Tibial artery (tissue), 4 donors: Measurements from ENCODE around the gene TAF4.

Source experiments
- DNase-seq, 2 donors: peaks; one replicate each; pipeline ENCODE4 v3.0.0-alpha.2; 2019
- H3K27ac ChIP-seq, 2 donors: fragments of 200-600 bp; sonication (generic) in 1 of 2; 1 replicate in 1 of 2; 2 replicates in 1 of 2; pipeline ENCODE4 v1.5.1; 2018 to 2019; ENCODE audit warnings: mild to moderate bottlenecking in 1 of 2
- H3K27me3 ChIP-seq, 2 donors: fragments of 200-600 bp; sonication (generic) in 1 of 2; one replicate each; pipeline versions ENCODE4 v1.5.1 to v1.6.0; 2016 to 2019
- H3K36me3 ChIP-seq, 3 donors: fragments of 200-600 bp; sonication (generic) in 2 of 3; one replicate each; pipeline ENCODE4 v1.5.1; 2016 to 2019; ENCODE audit warnings: mild to moderate bottlenecking in 2 of 3
- H3K4me1 ChIP-seq, 4 donors: fragments of 200-600 bp; sonication (generic) in 2 of 4; 1 replicate in 3 of 4; 2 replicates in 1 of 4; pipeline ENCODE4 v1.5.1; 2016 to 2019
- H3K4me3 ChIP-seq, 2 donors: fragments of 200-600 bp; sonication (generic) in 1 of 2; 1 replicate in 1 of 2; 2 replicates in 1 of 2; pipeline ENCODE4 v1.5.1; 2018 to 2019; ENCODE audit warnings: mild to moderate bottlenecking in 2 of 2
- H3K9me3 ChIP-seq, 3 donors: fragments of 200-600 bp; sonication (generic) in 1 of 3; one replicate each; pipeline ENCODE4 v1.5.1; 2016 to 2019
- intact Hi-C: fragments of 100-400 bp; cut with DNase I; formaldehyde crosslinking; loops from one replicate; pipeline ENCODE4 v1.15.0; 2023; ENCODE audit warnings: low total_unique reads
- TF ChIP-seq, protein P1 (sequence below), 2 experiments: fragments of 200-600 bp in 1 of 2; fragments of 450-650 bp in 1 of 2; IDR thresholded peaks; one replicate each; pipeline ENCODE4 v1.5.1; 2017 to 2019; ENCODE audit warnings: antibody characterized with exemption in 2 of 2, mild to moderate bottlenecking in 1 of 2, moderate library complexity in 1 of 2

TAF4 gene

DNA sequence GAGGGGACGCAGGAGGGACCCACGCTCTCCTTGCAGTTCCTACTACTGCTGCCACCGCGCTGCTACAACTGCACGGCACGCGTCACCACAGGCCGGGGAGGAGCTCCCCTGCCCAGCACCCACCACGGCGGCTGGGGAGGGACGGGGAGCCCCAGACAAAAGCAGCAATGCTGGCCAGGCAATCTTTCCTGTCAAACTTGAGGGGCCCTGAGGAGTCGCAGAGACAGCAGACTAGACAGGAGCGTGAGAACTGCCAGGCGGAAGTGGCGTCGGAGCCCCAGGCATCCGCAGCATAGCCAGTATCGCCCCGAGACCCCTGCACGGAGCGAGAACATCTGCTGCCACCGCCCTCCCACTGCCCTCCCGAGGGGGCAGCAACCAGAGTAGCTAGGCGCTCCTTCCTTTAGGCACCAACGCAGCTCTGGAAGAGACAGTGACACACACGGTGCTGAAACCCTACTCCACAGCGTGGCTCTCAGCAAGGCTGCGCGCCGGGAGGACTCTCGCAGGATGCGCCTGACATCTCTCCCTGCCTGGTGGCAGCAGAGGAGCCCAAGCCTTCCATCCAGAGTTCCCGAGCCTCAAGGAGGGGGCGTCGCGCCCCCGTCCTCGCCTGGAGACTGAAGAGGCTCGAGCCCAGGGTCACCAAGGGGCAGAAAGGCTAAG, 2.2 kb downstream of the TAF4 start:
- intact Hi-C loops = no loop called here
- no peaks in the 10 kb centered on the region for H3K27me3 ChIP-seq
- TF ChIP-seq, protein P1, sequence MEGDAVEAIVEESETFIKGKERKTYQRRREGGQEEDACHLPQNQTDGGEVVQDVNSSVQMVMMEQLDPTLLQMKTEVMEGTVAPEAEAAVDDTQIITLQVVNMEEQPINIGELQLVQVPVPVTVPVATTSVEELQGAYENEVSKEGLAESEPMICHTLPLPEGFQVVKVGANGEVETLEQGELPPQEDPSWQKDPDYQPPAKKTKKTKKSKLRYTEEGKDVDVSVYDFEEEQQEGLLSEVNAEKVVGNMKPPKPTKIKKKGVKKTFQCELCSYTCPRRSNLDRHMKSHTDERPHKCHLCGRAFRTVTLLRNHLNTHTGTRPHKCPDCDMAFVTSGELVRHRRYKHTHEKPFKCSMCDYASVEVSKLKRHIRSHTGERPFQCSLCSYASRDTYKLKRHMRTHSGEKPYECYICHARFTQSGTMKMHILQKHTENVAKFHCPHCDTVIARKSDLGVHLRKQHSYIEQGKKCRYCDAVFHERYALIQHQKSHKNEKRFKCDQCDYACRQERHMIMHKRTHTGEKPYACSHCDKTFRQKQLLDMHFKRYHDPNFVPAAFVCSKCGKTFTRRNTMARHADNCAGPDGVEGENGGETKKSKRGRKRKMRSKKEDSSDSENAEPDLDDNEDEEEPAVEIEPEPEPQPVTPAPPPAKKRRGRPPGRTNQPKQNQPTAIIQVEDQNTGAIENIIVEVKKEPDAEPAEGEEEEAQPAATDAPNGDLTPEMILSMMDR (IDR thresholded peaks at IDR 0.05) = no peak
- DNase-seq = no peak
- no peaks in the 10 kb centered on the region for H3K36me3 ChIP-seq
- peak overlapping the region in 1 of 2 donors; percentile 58 for H3K4me3 ChIP-seq
- H3K9me3 ChIP-seq = no peaks in the 10 kb centered on the region
- peaks cover 7 to 40% (median 32%) of the 10 kb centered on the region in 4 donors for H3K4me1 ChIP-seq
- H3K27ac ChIP-seq = no peak overlapping the region

DNA sequence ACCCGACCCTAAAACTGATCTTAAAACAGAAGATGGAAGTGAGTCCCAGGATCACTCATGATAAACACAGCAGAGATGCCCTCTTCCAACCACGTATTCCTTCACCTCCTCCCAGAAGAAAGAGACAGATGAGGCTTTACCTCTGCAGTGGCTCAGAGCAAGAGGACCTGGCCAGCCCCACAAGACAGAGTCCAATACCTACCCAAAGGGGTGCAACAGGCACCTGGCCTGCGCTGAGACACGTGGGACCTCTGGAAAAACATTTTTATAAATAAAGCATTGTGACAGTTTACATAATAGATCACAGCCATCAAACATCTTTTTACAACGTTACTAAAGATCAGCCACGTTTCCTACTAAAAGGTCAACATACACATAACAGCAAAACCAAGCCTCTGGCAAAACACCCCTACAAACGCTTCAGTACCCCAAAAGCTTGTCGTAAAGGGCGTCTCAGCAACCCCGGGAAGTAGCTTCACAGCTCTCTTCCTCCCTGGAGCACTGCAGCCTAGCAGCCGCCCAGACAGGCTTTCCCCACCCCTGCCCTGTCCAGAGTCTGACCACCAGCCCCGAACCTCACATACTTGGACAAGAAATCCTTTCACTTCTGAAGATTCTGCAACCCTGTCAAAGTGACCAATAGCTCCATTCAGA, 2.9 kb downstream of the TAF4 start:
- peaks cover 7 to 35% (median 30%) of the 10 kb centered on the region in 4 donors for H3K4me1 ChIP-seq
- H3K9me3 ChIP-seq = no peaks in the 10 kb centered on the region
- intact Hi-C loops = no loop called here
- no peak overlapping the region for H3K27ac ChIP-seq
- H3K27me3 ChIP-seq = no peaks in the 10 kb centered on the region
- H3K36me3 ChIP-seq = no peaks in the 10 kb centered on the region
- TF ChIP-seq, protein P1 (IDR thresholded peaks at IDR 0.05) = no peak
- DNase-seq = no peak
- H3K4me3 ChIP-seq = peak overlapping the region in 1 of 2 donors; percentile 58

DNA sequence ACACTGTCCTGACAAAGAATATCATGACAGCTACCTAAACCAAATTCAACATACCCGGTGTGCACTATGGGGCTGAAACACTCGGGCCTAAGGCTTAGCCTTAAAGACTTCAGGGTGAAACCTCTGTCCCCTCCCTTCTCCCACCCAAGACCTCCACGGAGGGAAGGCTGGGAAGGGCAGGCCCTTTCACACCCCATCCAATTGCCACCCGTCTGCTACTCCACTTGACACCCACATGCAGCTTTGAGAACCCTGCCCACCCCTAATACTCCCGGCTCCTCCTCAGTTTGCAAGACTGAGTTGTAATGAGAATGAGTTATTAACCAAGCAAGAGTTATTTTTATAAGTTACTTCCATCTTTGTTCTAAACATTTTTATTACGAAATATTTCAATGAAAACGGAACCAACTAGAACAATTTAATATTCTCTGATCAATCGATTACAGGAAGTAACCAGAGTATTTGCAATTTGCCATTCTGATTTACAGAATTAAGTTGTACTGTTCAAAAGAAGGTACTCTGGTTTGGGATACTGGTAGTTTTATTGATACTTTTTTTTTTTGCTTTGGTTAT, 3.7 kb downstream of the TAF4 start:
- intact Hi-C loops = no loop called here
- TF ChIP-seq, protein P1 (IDR thresholded peaks at IDR 0.05) = no peak
- Histone ChIP-seq H3K4me1 (peaks cover 7 to 26% (median 22%) of the 10 kb centered on the region in 4 donors), H3K36me3 (no peaks in the 10 kb centered on the region), H3K4me3 (no peak overlapping the region), H3K27ac (no peak overlapping the region), H3K27me3 (no peaks in the 10 kb centered on the region), H3K9me3 (no peaks in the 10 kb centered on the region)
- DNase-seq = no peak

DNA sequence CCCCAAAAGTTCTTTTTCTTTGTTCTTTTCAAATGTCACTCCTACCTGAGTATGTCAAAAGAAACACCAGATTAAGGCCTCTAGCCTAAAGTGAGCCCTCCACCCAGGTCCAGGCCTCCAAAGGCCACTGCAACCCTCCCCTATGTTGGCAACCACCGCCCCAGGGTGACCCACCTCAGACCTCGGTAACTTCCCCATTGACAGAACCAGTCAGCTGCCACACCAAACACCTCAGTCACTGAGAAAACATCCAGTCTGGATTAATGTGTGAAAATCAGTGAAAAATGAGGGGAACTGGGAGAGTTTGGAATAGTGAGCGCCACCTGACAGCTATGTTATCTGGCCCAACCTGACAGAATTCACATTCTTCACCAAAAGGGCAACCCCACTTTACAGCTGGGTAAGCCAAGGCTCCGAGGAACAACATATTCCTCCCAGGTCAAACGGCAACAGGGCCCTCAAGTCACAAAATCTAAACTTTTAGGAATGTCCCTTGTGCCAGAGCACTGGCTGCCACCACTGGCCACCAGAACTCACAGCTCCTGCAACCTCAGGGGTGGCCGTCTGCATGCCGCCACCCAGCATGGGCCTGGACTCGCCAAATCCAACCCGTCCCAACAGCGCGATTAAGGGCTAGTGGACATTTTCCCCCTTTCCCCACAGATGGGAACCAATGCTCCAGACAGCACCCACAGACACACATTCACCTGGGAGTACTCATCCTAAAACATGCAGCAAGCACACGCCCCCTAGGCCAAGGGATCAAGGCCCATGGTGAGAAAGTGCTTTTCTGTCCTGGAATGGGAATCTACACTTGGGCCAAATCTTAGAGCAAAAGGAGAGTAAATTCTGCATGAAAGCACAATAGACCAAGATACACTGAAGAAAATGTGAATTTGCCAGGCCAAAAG, 4.8 kb downstream of the TAF4 start:
- intact Hi-C loops = no loop called here
- TF ChIP-seq, protein P1 (IDR thresholded peaks at IDR 0.05) = no peak
- no peak for DNase-seq
- Histone ChIP-seq H3K27ac (no peak overlapping the region), H3K36me3 (no peaks in the 10 kb centered on the region), H3K27me3 (no peaks in the 10 kb centered on the region), H3K4me3 (no peak overlapping the region), H3K4me1 (peaks cover 7 to 24% (median 18%) of the 10 kb centered on the region in 4 donors), H3K9me3 (no peaks in the 10 kb centered on the region)

DNA sequence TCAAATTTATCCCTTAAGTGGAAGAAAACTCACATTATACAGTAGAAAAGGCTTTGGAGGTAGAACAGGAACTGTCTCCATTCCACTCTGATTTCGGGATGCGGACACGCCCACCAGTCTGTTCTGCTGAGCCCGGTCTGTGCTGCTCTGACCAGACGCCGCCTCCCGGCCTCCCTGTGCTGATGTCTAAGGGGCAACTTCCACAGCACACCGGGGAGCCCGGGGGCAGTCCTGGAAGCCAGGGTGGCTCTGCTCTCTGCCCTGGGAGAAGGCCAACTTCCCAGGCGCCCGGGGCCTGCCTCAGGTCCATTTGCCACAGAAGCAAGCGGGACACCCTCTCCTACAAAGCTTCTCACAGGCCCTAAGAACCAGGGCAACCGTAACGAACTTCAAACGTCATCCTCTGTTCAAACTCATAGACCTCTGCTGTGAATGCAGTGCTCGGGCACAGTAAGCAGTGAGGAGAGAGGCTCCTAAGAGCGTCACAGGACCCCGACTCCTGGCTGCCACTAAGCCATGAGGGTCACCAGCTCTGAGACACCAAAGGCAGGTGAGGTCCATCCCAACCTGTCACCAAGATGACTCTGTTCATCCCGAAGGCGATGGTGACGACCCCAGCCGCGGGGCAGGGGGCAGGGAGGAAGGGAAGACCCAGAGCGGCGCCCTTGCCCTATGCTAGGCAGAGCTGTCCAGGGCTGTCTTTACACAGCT, 5.6 kb downstream of the TAF4 start:
- intact Hi-C loops = no loop called here
- H3K27ac ChIP-seq = no peak overlapping the region
- H3K36me3 ChIP-seq = peaks cover 0 to under 1% (median 0%) of the 10 kb centered on the region in 3 donors
- H3K4me3 ChIP-seq = no peak overlapping the region
- H3K27me3 ChIP-seq = no peaks in the 10 kb centered on the region
- DNase-seq = no peak
- no peaks in the 10 kb centered on the region for H3K9me3 ChIP-seq
- H3K4me1 ChIP-seq = peaks cover 7 to 24% (median 18%) of the 10 kb centered on the region in 4 donors
- TF ChIP-seq, protein P1 (IDR thresholded peaks at IDR 0.05) = no peak
